ENCODE measurements around the gene HTD2.
"Not testable (repeated sequence)": the region's sequence is repeated elsewhere in the genome, so short reads cannot be mapped to it uniquely, and the experiment has no call there.

HTD2 gene

GRCh38 chr3:58333206-58334012 lies 27.1 kb downstream of the HTD2 start:
- peak; percentile 19 for DNase-seq

DNA sequence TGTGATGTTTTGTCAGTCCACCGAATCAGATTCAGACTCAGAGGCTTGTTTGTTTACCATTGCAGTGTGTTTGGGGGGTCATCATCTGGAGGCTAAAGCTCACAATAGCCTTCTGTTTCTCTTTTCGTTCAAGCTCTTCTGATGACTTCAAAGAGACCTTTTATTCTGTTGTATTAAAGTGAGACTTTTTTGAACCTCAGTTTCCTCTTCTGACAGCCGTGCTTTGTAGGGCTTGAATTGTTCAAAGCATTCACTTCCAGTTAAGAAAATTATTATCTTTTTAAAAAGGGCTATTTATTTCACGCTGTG lies 27.6 kb downstream of the HTD2 start:
- DNase-seq = no peak

DNA sequence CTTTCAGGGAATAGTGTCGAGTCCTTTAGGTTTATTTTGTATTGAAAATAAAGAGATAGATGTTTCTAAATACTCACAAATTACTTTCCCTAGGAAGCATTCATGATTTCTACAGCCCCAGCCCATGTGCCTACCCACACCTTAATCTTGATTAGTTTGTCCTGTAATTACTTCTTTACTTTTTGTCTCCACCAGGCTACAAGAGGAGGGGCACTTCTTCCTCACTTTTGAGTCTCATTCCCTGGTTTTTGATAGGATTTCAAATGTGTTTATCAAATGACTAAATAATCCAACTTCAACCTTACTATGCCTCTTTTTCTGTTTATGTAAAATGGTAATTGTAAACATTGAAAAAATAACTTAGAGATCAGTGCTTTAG lies 28.2 kb downstream of the HTD2 start:
- no peak for DNase-seq

- no peak for DNase-seq
These were observed 29.3 kb downstream of the HTD2 start for GRCh38 chr3:58335652-58335947.

GRCh38 chr3:58336135-58336882 lies 30.0 kb downstream of the HTD2 start:
- peak; percentile 78 for DNase-seq

DNA sequence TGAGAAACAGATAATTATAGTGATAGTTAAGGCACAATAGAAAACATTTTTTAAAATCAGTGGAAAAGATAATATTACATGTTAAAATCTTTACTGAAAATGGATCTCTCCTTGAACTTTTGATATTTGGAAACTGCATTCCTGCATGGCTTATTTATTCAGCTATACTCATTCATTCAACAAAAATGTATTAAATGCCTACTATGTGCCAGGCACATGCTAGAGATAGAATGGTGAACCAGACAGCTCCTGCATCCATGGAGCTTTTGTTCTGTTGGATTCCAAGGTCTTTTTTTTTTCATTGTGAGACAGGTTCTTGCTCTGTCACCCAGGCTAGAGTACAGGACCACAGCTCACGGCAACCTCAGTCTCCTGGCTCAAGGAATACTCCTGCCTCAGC lies 30.9 kb downstream of the HTD2 start:
- DNase-seq = no peak

DNA sequence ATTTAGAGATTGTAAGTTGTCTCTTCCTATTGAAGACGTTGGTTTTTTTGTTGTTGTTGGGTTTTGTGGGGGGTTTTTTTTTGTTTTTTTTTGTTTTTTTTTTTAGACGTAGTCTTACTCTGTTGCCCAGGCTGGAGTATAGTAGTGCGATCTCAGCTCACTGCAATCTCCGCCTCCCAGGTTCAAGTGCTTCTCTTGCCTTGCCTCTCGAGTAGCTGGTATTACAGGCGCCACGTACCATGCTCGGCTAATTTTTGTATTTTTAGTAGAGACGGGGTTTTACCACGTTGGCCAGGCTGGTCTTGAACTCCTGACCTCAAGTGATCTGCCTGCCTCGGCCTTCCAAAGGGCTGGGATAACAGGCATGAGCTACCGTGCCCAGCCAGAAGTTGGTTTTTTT lies 32.8 kb downstream of the HTD2 start:
- not testable (repeated sequence) for DNase-seq

DNA sequence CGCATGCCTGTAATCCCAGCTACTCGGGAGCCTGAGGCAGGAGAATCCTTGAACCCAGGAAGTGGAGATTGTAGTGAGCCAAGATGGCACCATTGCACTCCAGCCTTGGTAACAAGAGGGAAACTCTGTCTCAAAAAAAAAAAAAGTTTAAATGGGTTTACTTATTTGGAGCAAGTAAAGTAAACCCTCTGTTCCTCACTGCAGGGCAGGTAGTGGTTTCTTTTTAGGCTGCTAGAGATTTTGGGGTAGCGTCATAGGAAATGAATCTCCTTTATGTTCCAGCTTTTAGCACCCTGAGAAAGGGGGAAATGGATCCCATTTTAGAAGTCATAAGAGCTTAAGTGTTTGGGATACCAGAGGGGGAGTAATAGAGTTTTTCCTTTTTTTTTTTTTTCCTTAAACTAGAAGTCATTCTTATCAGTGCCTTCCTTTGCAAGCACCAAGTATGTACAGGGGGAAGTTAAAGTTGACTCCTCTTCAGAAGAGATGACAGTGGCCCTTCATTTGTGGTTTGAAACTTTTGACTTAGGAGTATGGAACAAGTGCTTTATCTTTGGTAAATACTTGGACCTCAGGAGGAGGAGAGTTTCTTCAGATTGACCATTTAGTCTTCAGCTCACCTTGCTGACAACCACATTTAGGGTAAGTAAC lies 34.4 kb downstream of the HTD2 start:
- DNase-seq = no peak

DNA sequence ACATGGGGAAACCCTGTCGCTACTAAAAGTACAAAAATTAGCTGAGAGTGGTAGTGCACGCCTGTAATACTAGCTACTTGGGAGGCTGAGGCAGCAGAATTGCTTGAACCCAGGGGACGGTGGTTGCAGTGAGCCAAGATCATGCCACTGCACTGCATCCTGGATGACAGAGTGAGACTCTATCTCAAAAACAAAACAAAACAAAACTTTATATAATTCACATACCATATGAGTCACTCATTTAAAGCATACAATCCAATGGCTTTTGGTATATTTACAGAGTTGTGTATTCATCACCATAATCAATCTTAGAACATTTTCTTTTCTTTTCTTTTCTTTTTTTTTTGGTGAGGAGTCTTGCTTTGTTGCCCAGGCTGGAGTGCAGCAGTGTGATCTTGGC lies 35.1 kb downstream of the HTD2 start:
- DNase-seq = peak; percentile 46

DNA sequence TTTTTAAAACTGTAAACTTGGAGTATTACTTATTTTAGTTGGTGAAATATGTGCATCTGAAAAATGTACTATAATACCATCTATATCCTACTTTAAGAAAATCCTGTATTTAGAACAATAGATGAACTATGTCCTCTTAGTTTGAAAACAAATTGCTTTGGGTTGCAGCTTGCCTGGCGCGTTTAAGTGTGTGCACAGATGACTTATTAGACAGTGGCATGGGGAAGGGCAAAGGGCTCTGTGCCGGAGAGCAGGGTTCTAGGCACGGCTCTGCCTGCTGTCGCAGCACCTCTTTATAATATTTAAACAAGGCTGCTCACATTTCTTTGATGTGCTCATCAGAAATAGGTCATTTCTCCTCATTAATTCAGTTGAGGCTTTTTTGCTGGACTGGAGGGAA lies 36.4 kb downstream of the HTD2 start:
- DNase-seq = no peak

DNA sequence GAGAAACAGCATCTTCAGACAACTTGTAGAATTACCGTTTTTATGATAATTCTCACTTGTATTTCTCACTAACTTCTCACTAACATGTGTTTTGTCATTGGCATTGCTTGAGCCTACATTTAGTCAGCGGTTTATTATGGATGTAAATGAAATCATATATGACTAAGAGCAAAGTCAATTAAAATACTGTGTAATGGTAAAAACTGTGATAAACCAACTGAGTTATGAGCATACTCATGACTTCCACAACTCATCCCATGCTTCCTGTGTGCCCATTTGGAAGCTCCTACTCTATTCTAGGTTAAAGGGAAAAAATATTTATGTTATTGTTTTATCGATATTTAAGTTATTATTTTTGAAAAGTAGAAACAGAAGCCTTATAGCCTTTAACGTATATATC lies 39.1 kb downstream of the HTD2 start:
- no peak for DNase-seq

DNA sequence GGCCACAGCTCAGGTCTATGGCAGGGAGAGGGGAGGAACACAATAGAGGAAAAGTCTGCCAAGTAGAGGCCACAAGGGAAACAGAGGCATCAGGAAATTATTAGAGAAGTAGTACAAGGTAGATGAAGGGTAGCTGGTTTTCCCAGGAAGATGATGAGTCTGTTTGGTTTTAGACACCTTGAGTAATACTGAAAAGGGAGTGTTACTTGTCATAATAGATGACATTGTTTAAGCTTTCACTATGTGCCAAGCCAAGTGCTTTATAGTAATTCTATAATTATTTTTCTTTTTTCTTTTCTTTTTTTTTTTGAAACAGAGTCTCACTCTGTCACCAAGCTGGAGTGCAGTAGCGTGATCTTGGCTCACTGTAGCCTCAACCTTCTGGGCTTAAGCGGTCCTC lies 40.0 kb downstream of the HTD2 start:
- no peak for DNase-seq

- DNase-seq = no peak
These were observed 41.7 kb downstream of the HTD2 start for GRCh38 chr3:58347984-58348383.

GRCh38 chr3:58349792-58350626 lies 43.7 kb downstream of the HTD2 start:
- DNase-seq = no peak

DNA sequence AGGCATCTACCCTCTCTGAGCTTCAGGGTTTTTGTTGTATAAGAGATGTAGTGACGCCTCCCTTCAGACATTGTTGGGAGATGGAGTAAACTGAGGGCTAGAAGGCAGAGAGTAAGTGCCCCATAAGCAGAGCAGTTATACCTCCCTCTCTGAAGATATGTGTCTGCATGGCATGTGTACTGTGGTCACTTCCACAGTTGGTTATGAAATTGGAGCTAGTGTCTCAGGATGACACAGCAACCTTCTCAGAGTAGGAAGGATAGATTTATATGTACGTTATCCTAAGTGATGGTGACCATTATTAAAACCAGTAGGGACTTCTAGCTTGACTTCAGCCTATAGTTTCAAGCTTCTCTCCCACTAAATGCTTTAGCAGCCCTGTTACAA lies 44.3 kb downstream of the HTD2 start:
- peak; percentile 33 for DNase-seq

GRCh38 chr3:58351920-58352319 lies 45.6 kb downstream of the HTD2 start:
- no peak for DNase-seq

GRCh38 chr3:58352626-58353025 lies 46.3 kb downstream of the HTD2 start:
- no peak for DNase-seq

DNA sequence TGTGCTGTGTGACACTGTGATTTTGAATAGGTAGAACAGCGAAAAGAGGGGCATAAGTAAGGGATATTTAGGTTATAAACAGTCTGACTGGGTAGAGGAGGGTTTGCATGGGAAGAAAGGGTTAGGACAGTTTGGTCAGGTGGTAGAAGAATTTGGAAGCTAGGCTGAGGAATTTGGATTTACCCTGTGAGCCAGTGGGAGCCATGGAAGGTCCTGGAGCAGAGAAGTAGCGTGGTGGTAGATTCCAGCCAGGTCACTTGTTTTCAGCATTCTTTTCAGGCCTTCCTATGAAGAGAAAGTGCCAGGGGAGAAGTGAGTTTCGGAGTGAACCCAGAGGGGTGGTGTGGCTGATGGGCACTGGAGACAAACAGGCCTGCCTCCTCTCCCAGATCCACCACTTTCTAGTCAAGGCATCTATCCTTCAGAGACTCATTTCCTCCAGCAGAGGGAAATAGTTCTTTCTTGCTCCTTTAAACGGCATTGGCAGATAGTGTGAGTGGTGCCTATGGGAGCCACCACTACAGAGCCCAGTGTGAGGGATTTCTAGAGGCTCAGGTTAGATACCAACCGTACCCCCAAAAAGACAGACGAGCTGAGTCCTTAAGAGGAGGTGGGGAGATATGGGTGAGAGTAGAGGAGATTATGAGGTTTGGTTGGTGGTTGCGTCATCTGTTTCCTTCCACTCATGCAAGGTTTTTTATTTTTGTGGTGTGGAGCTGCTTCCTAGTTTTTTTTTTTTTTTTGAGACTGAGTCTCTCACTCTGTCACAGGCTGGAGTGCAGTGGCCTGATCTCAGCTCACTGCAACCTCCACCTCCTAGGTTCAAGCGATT lies 47.6 kb downstream of the HTD2 start:
- peak; percentile 27 for DNase-seq

DNA sequence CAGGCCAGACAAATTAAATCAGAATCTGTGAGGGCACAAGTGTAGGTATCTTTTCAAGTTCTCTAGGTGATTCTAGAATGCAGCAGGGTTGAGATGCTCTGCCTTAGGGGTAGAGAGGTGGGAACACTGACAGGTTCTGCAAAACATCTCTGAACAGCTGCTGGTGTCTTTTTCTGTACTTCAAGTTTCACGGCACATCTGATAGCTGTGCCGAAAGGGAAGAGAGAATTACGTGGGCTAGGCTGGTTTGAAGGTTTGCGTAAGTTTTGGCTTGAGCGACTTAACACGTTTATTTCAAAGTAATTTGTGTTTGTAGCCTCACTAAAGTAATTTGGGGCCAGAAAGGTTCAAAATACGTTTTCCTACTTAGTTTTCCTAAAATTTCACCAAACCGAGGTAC lies 48.9 kb downstream of the HTD2 start:
- no peak for DNase-seq

- DNase-seq = no peak
These were observed 49.7 kb downstream of the HTD2 start for GRCh38 chr3:58356054-58356453.

- no peak for DNase-seq
These were observed 51.1 kb downstream of the HTD2 start for GRCh38 chr3:58357402-58357801.

DNA sequence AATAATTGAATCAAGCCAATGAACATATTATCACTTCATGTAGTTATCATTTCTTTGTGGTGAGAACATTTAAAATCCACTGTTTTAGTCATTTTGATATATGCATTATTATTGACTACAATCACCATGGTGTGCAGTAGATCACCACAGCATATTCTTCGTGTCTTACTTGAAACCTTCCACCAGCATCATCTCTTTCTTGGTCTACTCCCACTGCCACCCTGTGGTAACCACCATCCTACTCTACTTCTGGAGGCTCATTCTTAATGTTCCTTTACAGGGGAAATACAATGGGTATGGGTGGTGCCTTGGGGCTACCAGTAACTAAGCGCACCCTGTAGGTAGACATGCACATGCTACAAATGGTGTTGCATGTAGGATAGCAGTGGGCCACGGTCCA lies 51.8 kb downstream of the HTD2 start:
- no peak for DNase-seq
